GM18861 (cell line): ENCODE data around the gene RHEX.

Source experiments
- ATAC-seq: cut with Tn5 transposase; IDR thresholded peaks from one replicate; pipeline ENCODE4 v1.9.1; 2021; ENCODE audit not compliant: unreplicated experiment

RHEX gene

GRCh38 chr1:206083750-206084149, 30.8 kb downstream of the RHEX start:
- ATAC-seq, result no peak

GRCh38 chr1:206087091-206087490, 34.1 kb downstream of the RHEX start:
- no peak for ATAC-seq

GRCh38 chr1:206089341-206089740, 36.4 kb downstream of the RHEX start:
- ATAC-seq, result no peak

GRCh38 chr1:206094024-206094423, 41.1 kb downstream of the RHEX start:
- ATAC-seq, result no peak

GRCh38 chr1:206097381-206097780, 44.4 kb downstream of the RHEX start:
- no peak for ATAC-seq

- no peak for ATAC-seq
Observed at GRCh38 chr1:206098242-206098919, 45.4 kb downstream of the RHEX start.

GRCh38 chr1:206100226-206100815, 47.3 kb downstream of the RHEX start:
- no peak for ATAC-seq

- no peak for ATAC-seq
Observed at GRCh38 chr1:206101351-206102045, 48.5 kb downstream of the RHEX start.

GRCh38 chr1:206102292-206102936, 49.4 kb downstream of the RHEX start:
- no peak for ATAC-seq

- no peak for ATAC-seq
Observed at GRCh38 chr1:206103979-206104378, 51.0 kb downstream of the RHEX start.

- no peak for ATAC-seq
Observed at GRCh38 chr1:206105464-206105995, 52.6 kb downstream of the RHEX start.

GRCh38 chr1:206106328-206107167, 53.6 kb downstream of the RHEX start:
- ATAC-seq, result no peak

- ATAC-seq, result no peak
Observed at GRCh38 chr1:206107168-206107544, 54.2 kb downstream of the RHEX start.

- no peak for ATAC-seq
Observed at GRCh38 chr1:206108635-206109034, 55.7 kb downstream of the RHEX start.

- no peak for ATAC-seq
Observed at GRCh38 chr1:206109718-206110117, 56.7 kb downstream of the RHEX start.

GRCh38 chr1:206110161-206110560, 57.2 kb downstream of the RHEX start:
- ATAC-seq, result no peak

GRCh38 chr1:206110820-206111219, 57.8 kb downstream of the RHEX start:
- ATAC-seq, result no peak

- ATAC-seq, result no peak
Observed at GRCh38 chr1:206111271-206111927, 58.4 kb downstream of the RHEX start.

GRCh38 chr1:206112600-206113301, 59.8 kb downstream of the RHEX start:
- no peak for ATAC-seq
